H9 (cell line): ENCODE results near the gene DAB1. TPM values are rescaled to one million over a fixed set of nuclear protein-coding genes. Genes with fewer than 3 reads are reported as not detected.

Experiments
- DNase-seq: peaks from one replicate; pipeline ENCODE4 v3.0.0-alpha.2; 2017
- H2AFZ ChIP-seq: one replicate; pipeline ENCODE4 v1.6.1; 2013; ENCODE audit warnings: mild to moderate bottlenecking, low read length, control low read depth, moderate library complexity
- H2AK5ac ChIP-seq: 2 replicates; pipeline ENCODE4 v1.6.1; 2013; ENCODE audit warnings: low read length, control low read depth, mixed read lengths; ENCODE audit not compliant: insufficient read length
- H2BK120ac ChIP-seq: one replicate; pipeline ENCODE4 v1.6.1; 2013; ENCODE audit warnings: low read depth, mild to moderate bottlenecking, low read length, control low read depth, inconsistent platforms; ENCODE audit not compliant: poor library complexity, severe bottlenecking
- H2BK12ac ChIP-seq: 2 replicates; pipeline ENCODE4 v1.6.1; 2013; ENCODE audit warnings: low read length, control low read depth, mixed read lengths, low read depth; ENCODE audit not compliant: insufficient read length
- H2BK15ac ChIP-seq: 2 replicates; pipeline ENCODE4 v1.6.1; 2013; ENCODE audit warnings: low read depth, low read length, control low read depth
- H2BK20ac ChIP-seq: one replicate; pipeline ENCODE4 v1.6.1; 2013; ENCODE audit warnings: low read depth, mild to moderate bottlenecking, low read length, control low read depth, inconsistent platforms; ENCODE audit not compliant: poor library complexity, severe bottlenecking
- H2BK5ac ChIP-seq: 2 replicates; pipeline ENCODE4 v1.6.1; 2013; ENCODE audit warnings: low read length, control low read depth, mixed read lengths; ENCODE audit not compliant: insufficient read length
- H3K14ac ChIP-seq: 2 replicates; pipeline ENCODE4 v1.6.1; 2013; ENCODE audit warnings: low read length, control low read depth; ENCODE audit not compliant: insufficient read depth
- H3K18ac ChIP-seq: 2 replicates; pipeline ENCODE4 v1.6.1; 2013; ENCODE audit warnings: low read depth, mild to moderate bottlenecking, mixed read lengths, low read length, control low read depth; ENCODE audit not compliant: insufficient read length
- H3K23ac ChIP-seq: 2 replicates; pipeline ENCODE4 v1.6.1; 2013; ENCODE audit warnings: low read length, control low read depth, mixed read lengths, low read depth; ENCODE audit not compliant: insufficient read length
- H3K23me2 ChIP-seq: 2 replicates; pipeline ENCODE4 v1.6.1; 2013; ENCODE audit warnings: low read depth, mild to moderate bottlenecking, mixed read lengths, low read length, control low read depth; ENCODE audit not compliant: insufficient read length, poor library complexity, severe bottlenecking
- H3K27ac ChIP-seq: 2 replicates; pipeline ENCODE4 v1.5.1; 2013; ENCODE audit warnings: low read length, control low read depth, mixed read lengths, low read depth; ENCODE audit not compliant: insufficient read length
- H3K27me3 ChIP-seq: 2 replicates; pipeline ENCODE4 v1.6.1; 2013; ENCODE audit warnings: low read length, control low read depth, inconsistent platforms; ENCODE audit not compliant: insufficient read depth
- H3K4ac ChIP-seq: 2 replicates; pipeline ENCODE4 v1.6.1; 2013; ENCODE audit warnings: low read depth, mild to moderate bottlenecking, control low read depth, inconsistent platforms, low read length, moderate library complexity
- H3K4me1 ChIP-seq: 2 replicates; pipeline ENCODE4 v1.6.1; 2013; ENCODE audit warnings: low read length, control low read depth, inconsistent platforms; ENCODE audit not compliant: insufficient read depth
- H3K4me2 ChIP-seq: 2 replicates; pipeline ENCODE4 v1.6.1; 2013; ENCODE audit warnings: low read length, control low read depth, mixed read lengths; ENCODE audit not compliant: insufficient read length, insufficient read depth
- H3K56ac ChIP-seq: 2 replicates; pipeline ENCODE4 v1.6.1; 2013; ENCODE audit warnings: low read depth, mild to moderate bottlenecking, mixed read lengths, low read length, control low read depth; ENCODE audit not compliant: insufficient read length
- H3K79me1 ChIP-seq: 2 replicates; pipeline ENCODE4 v1.6.1; 2013; ENCODE audit warnings: low read depth, mild to moderate bottlenecking, moderate library complexity, low read length, control low read depth, inconsistent platforms; ENCODE audit not compliant: insufficient read depth, poor library complexity, severe bottlenecking
- H3K79me2 ChIP-seq: 2 replicates; pipeline ENCODE4 v1.6.1; 2013; ENCODE audit warnings: low read length, control low read depth, inconsistent platforms; ENCODE audit not compliant: insufficient read depth
- H3K9ac ChIP-seq: 2 replicates; pipeline ENCODE4 v1.6.1; 2013; ENCODE audit warnings: low read length, control low read depth, mixed read lengths; ENCODE audit not compliant: insufficient read length; ENCODE audit errors: extremely low read depth
- H3K9me3 ChIP-seq: one replicate; pipeline ENCODE4 v1.6.1; 2013; ENCODE audit warnings: low read depth, low read length, inconsistent platforms; ENCODE audit not compliant: control insufficient read depth
- H3T11ph ChIP-seq: one replicate; pipeline ENCODE4 v1.6.1; 2013; ENCODE audit warnings: mild to moderate bottlenecking, low read length, control low read depth, inconsistent platforms
- H4K20me1 ChIP-seq: one replicate; pipeline ENCODE4 v1.6.1; 2013; ENCODE audit not compliant: control insufficient read depth, insufficient read length, insufficient read depth
- H4K5ac ChIP-seq: 2 replicates; pipeline ENCODE4 v1.6.1; 2013; ENCODE audit warnings: low read depth, mild to moderate bottlenecking, mixed read lengths, low read length, control low read depth; ENCODE audit not compliant: insufficient read length
- H4K8ac ChIP-seq: replicated peaks from 2 replicates; pipeline ENCODE4 v1.6.1; 2013; ENCODE audit warnings: low read length, control low read depth, mixed read lengths, low read depth; ENCODE audit not compliant: insufficient read length
- H4K91ac ChIP-seq: 2 replicates; pipeline ENCODE4 v1.6.1; 2013; ENCODE audit warnings: low read depth, mild to moderate bottlenecking, moderate library complexity, mixed read lengths, low read length, control low read depth; ENCODE audit not compliant: insufficient read length
- H3K27ac Mint-ChIP-seq, 3 experiments: 2 replicates in 2 of 3; 3 replicates in 1 of 3; pipeline ENCODE4 v1.8.0; 2020 to 2021; ENCODE audit warnings: mixed read lengths in 3 of 3, mild to moderate bottlenecking in 1 of 3, moderate library complexity in 1 of 3
- H3K27me3 Mint-ChIP-seq: 2 replicates; pipeline ENCODE4 v1.8.0; 2021; ENCODE audit warnings: low read depth, mild to moderate bottlenecking, moderate library complexity, mixed read lengths
- H3K36me3 Mint-ChIP-seq, 3 experiments: 2 replicates in 2 of 3; 3 replicates in 1 of 3; pipeline ENCODE4 v1.8.0; 2020 to 2021; ENCODE audit warnings: low read depth in 3 of 3, mixed read lengths in 3 of 3; ENCODE audit not compliant: insufficient read depth in 1 of 3
- H3K4me1 Mint-ChIP-seq, 2 experiments: 2 replicates each; pipeline ENCODE4 v1.8.0; 2020; ENCODE audit warnings: mixed read lengths in 2 of 2
- H3K4me3 Mint-ChIP-seq, 2 experiments: 2 replicates in 1 of 2; 3 replicates in 1 of 2; pipeline ENCODE4 v1.8.0; 2020 to 2021; ENCODE audit warnings: mild to moderate bottlenecking in 2 of 2, mixed read lengths in 2 of 2, moderate library complexity in 1 of 2
- H3K9me3 Mint-ChIP-seq, 2 experiments: 2 replicates in 1 of 2; 3 replicates in 1 of 2; pipeline ENCODE4 v1.8.0; 2020; ENCODE audit warnings: mild to moderate bottlenecking in 2 of 2, mixed read lengths in 2 of 2, moderate library complexity in 1 of 2
- CTCF ChIP-seq: fragments of 200-600 bp; sonication (generic); conservative IDR thresholded peaks from 3 replicates; pipeline ENCODE4 v1.8.0; 2021; ENCODE audit warnings: antibody characterized with exemption, mild to moderate bottlenecking
- WGBS: extraction: QIAGEN DNeasy Blood & Tissue Kit; methylation state at CpG from one replicate; pipeline ENCODE4 v1.1.7; 2013; ENCODE audit warnings: missing lambda C conversion rate, low lambda C conversion rate, mixed read lengths; ENCODE audit not compliant: insufficient read length; ENCODE audit errors: extremely low coverage; 5-methylcytosine and 5-hydroxymethylcytosine counted together
- total RNA-seq: library from RNA; stranded (reverse); gene quantifications from 2 replicates; pipeline ENCODE4 v1.2.1, GENCODE V29; 2021

Gene DAB1
- total RNA-seq, 1 experiment from 2014 or later: 9.3 TPM

- Histone ChIP-seq H2BK120ac (no peak overlapping the region), H4K8ac (no peak overlapping the region), H3K4me2 (no peak overlapping the region), H3K9me3 (no peaks in the 10 kb centered on the region), H4K20me1 (no peaks in the 10 kb centered on the region), H2AK5ac (no peak overlapping the region), H3K23ac (no peak overlapping the region), H3K9ac (no peak overlapping the region), H2BK20ac (no peak overlapping the region), H3K4ac (no peak overlapping the region), H4K5ac (no peak overlapping the region), H3K56ac (no peak overlapping the region), H3K79me2 (no peaks in the 10 kb centered on the region), H2AFZ (no peak overlapping the region), H2BK15ac (no peak overlapping the region), H3K18ac (no peak overlapping the region), H3K79me1 (no peaks in the 10 kb centered on the region), H3K23me2 (no peaks in the 10 kb centered on the region), H3K14ac (no peak overlapping the region), H2BK12ac (no peak overlapping the region), H4K91ac (no peak overlapping the region), H2BK5ac (no peak overlapping the region), H3K27ac (no peak overlapping the region), H3T11ph (no peak overlapping the region), H3K27me3 (no peaks in the 10 kb centered on the region), H3K4me1 (no peaks in the 10 kb centered on the region)
- no peak for TF ChIP-seq CTCF
- Mint-ChIP-seq H3K36me3 (no peaks in the 10 kb centered on the region), H3K27me3 (peaks cover 12% of the 10 kb centered on the region), H3K4me3 (no peak overlapping the region), H3K9me3 (no peaks in the 10 kb centered on the region), H3K27ac (no peak overlapping the region), H3K4me1 (peaks cover 10 to 13% of the 10 kb centered on the region in 2 experiments)
- no CpG with 5 or more reads among the region's 2 CpGs for WGBS
- DNase-seq: no peak
Measured at GRCh38 chr1:57190898-57191297, 233.0 kb downstream of the DAB1 start.
